Heart left ventricle (tissue), 13 donors: ENCODE data around the gene INSRR.

Source experiments
- CTCF ChIP-seq, 12 donors: fragments of 200-600 bp; sonication (generic) in 4 of 12; IDR thresholded peaks; one replicate each; pipeline versions ENCODE4 v1.5.0 to v1.8.0; 2018 to 2022; ENCODE audit warnings: antibody characterized with exemption in 12 of 12, mild to moderate bottlenecking in 5 of 12
- POLR2A ChIP-seq, 2 donors: fragments of 450-650 bp; IDR thresholded peaks; one replicate each; pipeline ENCODE4 v1.6.1; 2017; ENCODE audit warnings: antibody characterized with exemption in 2 of 2, mild to moderate bottlenecking in 2 of 2, moderate library complexity in 2 of 2
- donor health status: ischemic (EF 13 %, LVEDD 7.1; RV severe dilation, severe dysfunction).
- donor health status: DM: no; HTN: yes; CAD: no.
- donor health status: DM: no; HTN: no; CAD: no.
- donor health status: ischemic (EF 25% LVEDD 6.9; RV normal size, moderate dysfunction).
- donor health status: ischemic (EF 25% LVEDD 5.7; RV mildly dilated, moderate dysfunction).
- donor health status: ischemic (EF 35%, LVEDD 5.7; RV mildly dilated, moderate dysfunction).
- donor health status: nonischemic (EF 11% LVEDD 7.7; RV severe dilation, severe dysfunction).
- donor health status: DM: yes; HTN: yes; CAD: no.
- donor health status: PGD.
- donor health status: ischemic (EF 29% LVEDD 5.4; RV normal size, mild dysfunction).
- donor health status: nonischemic (EF 23%, LVEDD 6.1; RV moderate dilation, normal function).

DNA sequence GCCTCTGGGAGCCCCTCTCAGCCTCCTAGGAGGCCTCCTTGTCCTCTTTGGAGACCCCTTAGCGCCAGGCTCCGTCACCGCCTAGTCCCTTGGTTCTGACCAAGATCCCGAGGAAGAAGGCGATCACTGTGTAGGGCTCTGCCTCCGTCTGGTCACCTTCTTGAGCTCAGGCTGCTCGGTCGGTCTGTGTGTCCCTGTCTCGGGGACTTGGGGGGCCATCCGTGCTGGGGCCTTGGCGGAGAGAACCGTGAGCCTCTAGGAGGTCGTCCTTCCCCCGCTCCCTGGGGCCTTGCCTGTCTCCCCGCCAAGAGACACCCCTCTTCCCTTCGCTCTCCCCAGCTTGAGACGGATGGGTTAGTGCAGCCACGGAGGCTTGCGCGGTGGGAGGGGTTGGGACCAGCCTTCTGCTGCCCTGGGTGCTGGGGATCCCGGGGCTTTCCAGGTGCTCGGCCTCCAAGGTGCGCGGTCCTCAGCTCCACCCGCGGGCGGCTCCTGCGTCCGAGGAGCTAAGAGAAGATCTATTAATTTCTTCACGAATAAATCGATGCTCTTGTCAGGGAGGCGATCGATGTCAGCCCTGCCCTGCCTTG is 701 bp upstream of the INSRR start:
- TF ChIP-seq POLR2A (IDR thresholded peaks at IDR 0.05): no peak
- no peak for TF ChIP-seq CTCF (IDR thresholded peaks at IDR 0.05)
